Posterior cingulate gyrus (tissue), 11 donors: Measurements from ENCODE around the gene NUP214.

Source experiments
- DNase-seq, 10 donors: peaks; one replicate each; pipeline versions ENCODE4 v3.0.0 to v3.0.0-alpha.2; 2020 to 2021; ENCODE audit warnings: mixed read lengths in 3 of 10
- intact Hi-C: fragments of 100-400 bp; cut with DNase I; formaldehyde crosslinking; loops from one replicate; pipeline ENCODE4 v1.15.1; 2023

Gene NUP214

DNA sequence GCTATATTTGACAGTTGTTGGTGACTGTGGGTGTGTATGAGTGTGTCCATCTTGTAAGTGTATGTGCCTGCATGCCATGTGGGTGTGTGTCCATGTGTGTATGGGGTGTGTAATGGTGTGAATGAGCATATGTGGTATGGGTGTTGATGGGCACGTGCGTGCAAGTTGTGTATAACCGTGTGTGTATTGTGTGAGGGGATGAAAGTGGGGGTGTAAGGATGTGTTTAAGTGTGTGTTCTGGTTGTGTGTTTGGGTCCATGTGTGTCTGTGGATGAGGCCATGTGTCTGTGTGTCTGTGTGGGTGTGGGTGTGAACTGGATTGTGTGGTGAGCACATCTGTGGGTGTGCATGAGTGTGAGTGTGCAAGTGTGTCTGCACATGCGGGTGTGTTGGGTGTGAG lies 156.8 kb downstream of the NUP214 start:
- no peak for DNase-seq
- intact Hi-C loops: no loop called here

DNA sequence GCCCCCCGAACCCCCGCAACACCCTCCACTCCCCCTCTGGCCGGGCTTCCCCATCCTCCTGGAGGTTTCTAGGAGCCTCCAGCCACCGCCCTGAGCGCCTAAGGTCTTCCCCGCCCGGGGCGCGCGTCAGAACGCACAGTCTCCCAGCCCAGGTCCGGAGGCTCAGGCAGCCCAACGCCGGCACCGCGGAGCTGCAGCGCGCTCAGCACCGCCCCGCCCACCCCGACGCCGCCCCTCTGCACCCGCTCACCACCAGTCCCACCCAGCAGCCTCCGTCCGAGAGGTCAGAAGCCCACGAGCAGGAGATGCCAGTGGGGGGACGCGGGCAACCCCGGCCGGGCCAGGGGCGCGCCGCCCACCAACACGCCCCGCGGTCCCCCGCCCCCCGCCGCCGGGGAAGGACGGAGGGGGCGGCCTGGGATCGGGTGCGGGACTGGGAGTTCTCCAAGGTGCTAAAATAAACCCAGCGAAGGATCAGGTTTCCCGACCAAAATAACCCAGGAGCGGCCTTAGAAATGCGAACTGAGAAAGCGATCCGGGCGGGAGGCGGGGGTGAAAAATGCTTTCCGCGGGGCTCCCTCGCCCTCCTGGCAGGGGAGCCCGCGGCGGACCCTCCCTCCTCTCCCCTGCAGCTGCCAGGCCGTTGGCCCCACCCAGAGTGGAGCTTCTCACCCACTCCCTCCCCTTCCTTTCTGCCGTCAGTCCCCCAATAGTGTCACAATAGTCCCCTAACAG lies 157.5 kb downstream of the NUP214 start:
- intact Hi-C loops: no loop called here
- peak in 3 of 10 donors; percentile 42 to 90 (median 87) for DNase-seq
